PC-9 (cell line): ENCODE results near the gene RIPPLY2.

Experiments
- CTCF ChIP-seq: fragments of 200-600 bp; sonication (generic); conservative IDR thresholded peaks from 2 replicates; pipeline ENCODE4 v1.6.1; 2017; ENCODE audit warnings: mixed run types, antibody characterized with exemption, mild to moderate bottlenecking, moderate library complexity
- EZH2 ChIP-seq: fragments of 200-600 bp; sonication (generic); IDR thresholded peaks from 2 replicates; pipeline ENCODE4 v1.8.0; 2017; ENCODE audit warnings: antibody characterized with exemption, low read depth

- TF ChIP-seq CTCF: no peak
- no peak for TF ChIP-seq EZH2
Measured at GRCh38 chr6:83844170-83844569, 9.0 kb upstream of the RIPPLY2 start.
